Measurements from ENCODE around the gene FER. TPM values are rescaled to one million over a fixed set of nuclear protein-coding genes. Genes with fewer than 3 reads are reported as not detected.
A peak's percentile ranks its signal among the peaks of the same experiment; 100 is the strongest.
"Not testable (repeated sequence)": the region's sequence is repeated elsewhere in the genome, so short reads cannot be mapped to it uniquely, and the experiment has no call there.

Gene FER
- total and polyA plus RNA-seq, 10 of the 15 experiments (the other 5 are each of a cell fraction or from before 2014, with no cell fraction given) = 4.4 to 19.1 (median 9.6) TPM

GRCh38 chr5:108898707-108899106 lies 151.0 kb downstream of the FER start:
- H3K4me1 ChIP-seq (ENCODE audit: control insufficient read depth, insufficient read depth, low read length) = no peaks in the 10 kb centered on the region
- in situ Hi-C loops (cut with MboI) (no loop called here), intact Hi-C loops (cut with micrococcal nuclease; ENCODE audit: unreplicated experiment) (no loop called here)
- H3K9ac ChIP-seq (ENCODE audit: control insufficient read depth, insufficient read depth, low read length) = no peak overlapping the region
- CTCF ChIA-PET = interaction anchor here (0.7 to 1.5 kb wide), 2 partner anchors 21 to 1828 kb away, joined by 3 to 4 read pairs; partner anchors contain the start of gene TMEM232
- no peak for ATAC-seq
- no peak overlapping the region for H3K4me3 ChIP-seq
- SMC1A ChIA-PET (ENCODE audit: uncharacterized antibody, unreplicated experiment) = interaction anchor here (0.9 kb wide), 1 partner anchor 14 kb away, joined by 4 read pairs; no protein-coding TSS in a partner anchor
- H3K27me3 ChIP-seq (replicated peaks in 1 of 2; ENCODE audit: control insufficient read depth in 2 of 2, insufficient read depth in 2 of 2, low read length in 1 of 2) = no peaks in the 10 kb centered on the region
- H3K4me2 ChIP-seq (ENCODE audit: control insufficient read depth, insufficient read depth) = no peak overlapping the region
- no peaks in the 10 kb centered on the region for H3K36me3 ChIP-seq (ENCODE audit: control insufficient read depth in 2 of 2, insufficient read depth in 2 of 2, low read length in 1 of 2)
- RAD21 ChIA-PET (ENCODE audit: unreplicated experiment) = no interaction called here
- no TSS peak for BruUV-seq (replicated peaks)
- no peak for DNase-seq (ENCODE audit: low read depth, low spot score)
- TF ChIP-seq NBN (IDR thresholded peaks at IDR 0.05) = no peak
- no peak for TF ChIP-seq PAX5 (IDR thresholded peaks at IDR 0.05; ENCODE audit: borderline replicate concordance, low read depth, low read length)
- TF ChIP-seq NFYA (IDR thresholded peaks at IDR 0.05; ENCODE audit: borderline replicate concordance, low read depth, low read length) = no peak
- no peak for TF ChIP-seq RCOR1 (conservative IDR thresholded peaks at IDR 0.05; ENCODE audit: low read depth, low read length)
- no peak for TF ChIP-seq HSF1 (IDR thresholded peaks at IDR 0.05; ENCODE audit: low read depth, low read length)
- TF ChIP-seq RELA (IDR thresholded peaks at IDR 0.05; ENCODE audit: borderline replicate concordance, partially characterized antibody) = no peak
- no peak for TF ChIP-seq CHD2 (IDR thresholded peaks at IDR 0.05; ENCODE audit: borderline replicate concordance, low read depth, low read length)
- no peak for TF ChIP-seq EGR1 (IDR thresholded peaks at IDR 0.05; ENCODE audit: borderline replicate concordance in 1 of 2, low read depth in 2 of 2, low read length in 2 of 2)
- TF ChIP-seq ZNF217 (IDR thresholded peaks at IDR 0.05) = no peak
- no peak for TF ChIP-seq FOS (IDR thresholded peaks at IDR 0.05; ENCODE audit: borderline replicate concordance, extremely low read depth, insufficient read length)
- no peak for TF ChIP-seq ATF7 (IDR thresholded peaks at IDR 0.05; ENCODE audit: low read depth)
- no peak for TF ChIP-seq TBL1XR1 (IDR thresholded peaks at IDR 0.05; ENCODE audit: low read depth, low read length)
- TF ChIP-seq POLR2AphosphoS2 (IDR thresholded peaks at IDR 0.05; ENCODE audit: low read depth, low read length) = no peak
- TF ChIP-seq CHD4 (IDR thresholded peaks at IDR 0.05) = no peak
- TF ChIP-seq SUZ12 (IDR thresholded peaks at IDR 0.05; ENCODE audit: unreplicated experiment) = no peak
- no peak for TF ChIP-seq HDAC2 (IDR thresholded peaks at IDR 0.05)
- no peak for TF ChIP-seq IKZF1 (conservative IDR thresholded peaks at IDR 0.05)
- H3K79me2 ChIP-seq (ENCODE audit: control insufficient read depth, insufficient read depth, low read length) = no peaks in the 10 kb centered on the region
- POLR2A ChIA-PET = interaction anchor here (0.6 kb wide), 1 partner anchor 15 kb away, joined by 4 read pairs; no protein-coding TSS in a partner anchor
- no peak overlapping the region for H2AFZ ChIP-seq (ENCODE audit: control insufficient read depth, low read depth, low read length)
- no peak for FAIRE-seq
- H3K27ac ChIP-seq (ENCODE audit: control insufficient read depth, insufficient read depth) = no peak overlapping the region
- no peaks in the 10 kb centered on the region for H4K20me1 ChIP-seq (ENCODE audit: control insufficient read depth, insufficient read depth)
- H3K9me3 ChIP-seq (replicated peaks; ENCODE audit: control insufficient read depth, insufficient read depth, low read length) = peaks cover 7% of the 10 kb centered on the region; the same call in 2 of the 3 replicates

GRCh38 chr5:108899244-108899643 lies 151.5 kb downstream of the FER start:
- ChIA-PET CTCF (interaction anchor here (0.7 kb wide), 2 partner anchors 26 to 1827 kb away, joined by 3 read pairs; partner anchors contain the start of gene TMEM232), SMC1A (ENCODE audit: uncharacterized antibody, unreplicated experiment) (interaction anchor here (0.9 kb wide), 1 partner anchor 14 kb away, joined by 4 read pairs; no protein-coding TSS in a partner anchor)
- 100% methylated on average over 6 of the region's 6 CpGs for WGBS (ENCODE audit: insufficient coverage, insufficient replicate concordance, low lambda C conversion rate, missing lambda C conversion rate)
- H2AFZ ChIP-seq (ENCODE audit: control insufficient read depth, low read depth, low read length); H3K4me1 ChIP-seq (ENCODE audit: control insufficient read depth, insufficient read depth, low read length); POLR2A ChIA-PET; H4K20me1 ChIP-seq (ENCODE audit: control insufficient read depth, insufficient read depth); in situ Hi-C loops (cut with MboI); intact Hi-C loops (cut with micrococcal nuclease; ENCODE audit: unreplicated experiment); RAD21 ChIA-PET (ENCODE audit: unreplicated experiment); H3K9me3 ChIP-seq (replicated peaks; ENCODE audit: control insufficient read depth, insufficient read depth, low read length); H3K79me2 ChIP-seq (ENCODE audit: control insufficient read depth, insufficient read depth, low read length); H3K9ac ChIP-seq (ENCODE audit: control insufficient read depth, insufficient read depth, low read length); H3K27me3 ChIP-seq (replicated peaks in 1 of 2; ENCODE audit: control insufficient read depth in 2 of 2, insufficient read depth in 2 of 2, low read length in 1 of 2); H3K4me3 ChIP-seq; H3K36me3 ChIP-seq (ENCODE audit: control insufficient read depth in 2 of 2, insufficient read depth in 2 of 2, low read length in 1 of 2); BruUV-seq (replicated peaks); ATAC-seq; H3K4me2 ChIP-seq (ENCODE audit: control insufficient read depth, insufficient read depth); DNase-seq (ENCODE audit: low read depth, low spot score); H3K27ac ChIP-seq (ENCODE audit: control insufficient read depth, insufficient read depth): not testable (repeated sequence)
- peak; percentile 31 for FAIRE-seq
